OCI-LY7 (cell line): ENCODE results near the gene ZNF91. TPM values are rescaled to one million over a fixed set of nuclear protein-coding genes. Genes with fewer than 3 reads are reported as not detected.
"Not testable (repeated sequence)": the region's sequence is repeated elsewhere in the genome, so short reads cannot be mapped to it uniquely, and the experiment has no call there.

Experiments used
- BruUV-seq: library from RNA; stranded (reverse); fragments of 400-500 nt; replicated peaks from 2 replicates; lab custom pipeline; 2021; lab: Mats Ljungman, UMichigan
- CTCF ChIA-PET: fragments of 300-600 bp; sonication (Branson Sonifier 250); formaldehyde crosslinking; loops from one replicate; lab custom pipeline; 2022; ENCODE audit warnings: antibody characterized with exemption; ENCODE audit not compliant: unreplicated experiment; lab: Charles Lee
- POLR2A ChIA-PET: fragments of 300-600 bp; sonication (Branson Sonifier 250); formaldehyde crosslinking; loops from one replicate; lab custom pipeline; 2022; ENCODE audit warnings: antibody characterized with exemption; lab: Charles Lee
- DNase-seq: peaks from one replicate; pipeline ENCODE4 v3.0.0-alpha.2; 2015; ENCODE audit warnings: low spot score
- H2AFZ ChIP-seq: fragments of 200-600 bp; sonication (generic), shearing (Covaris generic); 2 replicates; pipeline ENCODE4 v1.6.1; 2014; ENCODE audit warnings: mild to moderate bottlenecking, antibody characterized with exemption, low read length, moderate library complexity
- H3K27ac ChIP-seq: fragments of 200-600 bp; sonication (generic); 2 replicates; pipeline ENCODE4 v1.5.1; 2014; ENCODE audit warnings: mixed run types, low read depth, mild to moderate bottlenecking, moderate library complexity, low read length, inconsistent platforms; ENCODE audit not compliant: poor library complexity, severe bottlenecking
- H3K36me3 ChIP-seq: fragments of 200-600 bp; sonication (generic); 2 replicates; pipeline ENCODE4 v1.6.1; 2014; ENCODE audit warnings: mild to moderate bottlenecking, antibody characterized with exemption, low read length, moderate library complexity, mixed read lengths; ENCODE audit not compliant: insufficient read depth
- H3K4me1 ChIP-seq: fragments of 200-600 bp; sonication (generic); 2 replicates; pipeline ENCODE4 v1.5.1; 2014; ENCODE audit warnings: mild to moderate bottlenecking, low read length; ENCODE audit not compliant: insufficient read depth, poor library complexity, severe bottlenecking
- H3K4me2 ChIP-seq: fragments of 200-600 bp; sonication (generic); 2 replicates; pipeline ENCODE4 v1.6.1; 2014; ENCODE audit warnings: mild to moderate bottlenecking, low read length
- H3K4me3 ChIP-seq: fragments of 200-600 bp; sonication (generic); 2 replicates; pipeline ENCODE4 v1.5.1; 2014; ENCODE audit warnings: mild to moderate bottlenecking, low read depth, low read length; ENCODE audit not compliant: poor library complexity, severe bottlenecking
- H3K79me2 ChIP-seq: fragments of 200-600 bp; sonication (generic); 2 replicates; pipeline ENCODE4 v1.6.1; 2016; ENCODE audit warnings: low read depth, mild to moderate bottlenecking, low read length, moderate library complexity, mixed read lengths; ENCODE audit not compliant: insufficient read depth
- H3K9me2 ChIP-seq: fragments of 200-600 bp; sonication (generic); 2 replicates; pipeline ENCODE4 v1.6.1; 2016; ENCODE audit warnings: mild to moderate bottlenecking, low read length, mixed read lengths; ENCODE audit not compliant: insufficient read depth
- H3K9me3 ChIP-seq: fragments of 200-600 bp; sonication (generic); 2 replicates; pipeline ENCODE4 v1.6.1; 2014; ENCODE audit warnings: mild to moderate bottlenecking, mixed run types, low read length, mixed read lengths
- H4K20me1 ChIP-seq: fragments of 200-600 bp; sonication (generic); 2 replicates; pipeline ENCODE4 v1.6.1; 2014; ENCODE audit warnings: mild to moderate bottlenecking, antibody characterized with exemption, low read length, moderate library complexity, mixed read lengths; ENCODE audit not compliant: insufficient read depth
- CTCF ChIP-seq: fragments of 200-600 bp; sonication (generic); conservative IDR thresholded peaks from 2 replicates; pipeline ENCODE4 v1.5.1; 2014; ENCODE audit warnings: mild to moderate bottlenecking, antibody characterized with exemption, low read length, moderate library complexity, mixed read lengths
- EZH2phosphoT487 ChIP-seq: fragments of 200-600 bp; sonication (generic); IDR thresholded peaks from 2 replicates; pipeline ENCODE4 v1.6.1; 2018; ENCODE audit warnings: low read depth, borderline replicate concordance, mild to moderate bottlenecking, mixed run types, antibody characterized with exemption, low read length, moderate library complexity, mixed read lengths
- intact Hi-C: fragments of 100-400 bp; cut with micrococcal nuclease; formaldehyde crosslinking; loops from one replicate; pipeline ENCODE4 v1.10.0; 2022; ENCODE audit not compliant: unreplicated experiment
- total RNA-seq, 2 experiments: library from RNA; depleted of rRNA in 1 of 2; stranded (reverse); fragments of >200 nt in 1 of 2; shearing (Covaris generic) in 1 of 2; gene quantifications; 2 replicates each; pipeline ENCODE4 v1.2.3, GENCODE V29; 2014 to 2022

Gene ZNF91
- total RNA-seq, 2 experiments from 2014 or later: 39.3 to 64.3 TPM

GRCh38 chr19:23381114-23381513, 14.2 kb downstream of the ZNF91 start:
- H3K36me3 ChIP-seq: peaks cover 99% of the 10 kb centered on the region
- H3K4me2 ChIP-seq: no peak overlapping the region
- ChIA-PET CTCF (no interaction called here), POLR2A (no interaction called here)
- H3K4me1 ChIP-seq: no peaks in the 10 kb centered on the region
- H3K79me2 ChIP-seq: peaks cover 98% of the 10 kb centered on the region
- no TSS peak for BruUV-seq
- no peak overlapping the region for H3K4me3 ChIP-seq
- TF ChIP-seq EZH2phosphoT487 (no peak), CTCF (no peak)
- no peak for DNase-seq
- intact Hi-C loops: no loop called here
- H3K27ac ChIP-seq: no peak overlapping the region
- H4K20me1 ChIP-seq: no peaks in the 10 kb centered on the region
- no peaks in the 10 kb centered on the region for H3K9me2 ChIP-seq
- no peak overlapping the region for H2AFZ ChIP-seq
- peaks cover 64% of the 10 kb centered on the region for H3K9me3 ChIP-seq

GRCh38 chr19:23379671-23380070, 15.6 kb downstream of the ZNF91 start:
- H3K27ac ChIP-seq, H3K4me3 ChIP-seq, H3K4me1 ChIP-seq, intact Hi-C loops, H2AFZ ChIP-seq, H3K4me2 ChIP-seq, H4K20me1 ChIP-seq, BruUV-seq, H3K9me2 ChIP-seq: not testable (repeated sequence)
- CTCF ChIA-PET: interaction anchor here (0.6 kb wide), 1 partner anchor 421 kb away, joined by 3 read pairs; no protein-coding TSS in a partner anchor
- peaks cover 98% of the 10 kb centered on the region for H3K36me3 ChIP-seq
- peaks cover 61% of the 10 kb centered on the region for H3K9me3 ChIP-seq
- POLR2A ChIA-PET: interaction anchor here (0.6 to 0.7 kb wide), 2 partner anchors 16 to 374 kb away, joined by 4 to 8 read pairs; partner anchors contain the start of gene ZNF91
- DNase-seq: peak; percentile 56
- peaks cover 91% of the 10 kb centered on the region for H3K79me2 ChIP-seq

DNA sequence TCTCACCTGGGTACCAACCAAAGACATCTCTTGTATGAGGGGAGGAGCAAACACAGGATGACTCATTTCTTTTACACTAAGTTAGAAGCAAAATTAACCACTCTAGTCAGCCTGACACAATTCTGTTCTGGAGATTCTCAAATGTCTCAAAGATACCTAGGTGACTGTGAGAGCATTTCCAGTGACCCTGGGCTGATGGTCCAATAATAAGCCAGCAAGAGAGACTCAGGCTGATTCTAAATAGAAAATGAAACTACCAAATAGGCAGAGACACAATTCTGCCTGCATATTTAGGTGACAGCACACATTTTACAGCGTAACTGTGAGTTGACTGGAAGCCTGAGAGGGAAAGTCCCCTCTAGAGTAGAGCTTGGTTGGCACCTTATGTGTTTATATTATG, 16.3 kb downstream of the ZNF91 start:
- peaks cover 84% of the 10 kb centered on the region for H3K79me2 ChIP-seq
- H2AFZ ChIP-seq: no peak overlapping the region
- no peak overlapping the region for H3K4me3 ChIP-seq
- peaks cover 98% of the 10 kb centered on the region for H3K36me3 ChIP-seq
- no peaks in the 10 kb centered on the region for H4K20me1 ChIP-seq
- H3K27ac ChIP-seq: no peak overlapping the region
- H3K4me2 ChIP-seq: no peak overlapping the region
- BruUV-seq: no TSS peak
- H3K4me1 ChIP-seq: no peaks in the 10 kb centered on the region
- DNase-seq: no peak
- no peak for TF ChIP-seq CTCF
- TF ChIP-seq EZH2phosphoT487: no peak
- POLR2A ChIA-PET: interaction anchor here (0.6 kb wide), 2 partner anchors 375 to 1893 kb away, joined by 3 to 4 read pairs; no protein-coding TSS in a partner anchor
- CTCF ChIA-PET: no interaction called here
- intact Hi-C loops: no loop called here
- H3K9me2 ChIP-seq: no peaks in the 10 kb centered on the region
- peaks cover 55% of the 10 kb centered on the region; the same call in 1 of the 2 replicates for H3K9me3 ChIP-seq
